Gastroesophageal sphincter (tissue), 3 donors: Measurements from ENCODE around the gene EXOG.

Source experiments
- EP300 ChIP-seq: sonication (generic); formaldehyde crosslinking; IDR thresholded peaks from one replicate; pipeline ENCODE4 v1.6.1; 2017; ENCODE audit warnings: antibody characterized with exemption, mild to moderate bottlenecking
- POLR2A ChIP-seq, 2 donors: fragments of 450-650 bp; IDR thresholded peaks; one replicate each; pipeline ENCODE4 v1.6.1; 2017; ENCODE audit warnings: antibody characterized with exemption in 2 of 2, mild to moderate bottlenecking in 2 of 2, moderate library complexity in 1 of 2
- POLR2AphosphoS5 ChIP-seq: sonication (generic); formaldehyde crosslinking; IDR thresholded peaks from one replicate; pipeline ENCODE4 v1.6.1; 2017; ENCODE audit warnings: antibody characterized with exemption
- TF ChIP-seq, protein P1 (sequence below), 4 experiments: fragments of 200-600 bp in 2 of 4; fragments of 450-650 bp in 2 of 4; sonication (generic) in 1 of 4; IDR thresholded peaks; one replicate each; pipeline ENCODE4 v1.5.1; 2017 to 2019; ENCODE audit warnings: antibody characterized with exemption in 4 of 4, mild to moderate bottlenecking in 2 of 4, moderate library complexity in 2 of 4

DNA sequence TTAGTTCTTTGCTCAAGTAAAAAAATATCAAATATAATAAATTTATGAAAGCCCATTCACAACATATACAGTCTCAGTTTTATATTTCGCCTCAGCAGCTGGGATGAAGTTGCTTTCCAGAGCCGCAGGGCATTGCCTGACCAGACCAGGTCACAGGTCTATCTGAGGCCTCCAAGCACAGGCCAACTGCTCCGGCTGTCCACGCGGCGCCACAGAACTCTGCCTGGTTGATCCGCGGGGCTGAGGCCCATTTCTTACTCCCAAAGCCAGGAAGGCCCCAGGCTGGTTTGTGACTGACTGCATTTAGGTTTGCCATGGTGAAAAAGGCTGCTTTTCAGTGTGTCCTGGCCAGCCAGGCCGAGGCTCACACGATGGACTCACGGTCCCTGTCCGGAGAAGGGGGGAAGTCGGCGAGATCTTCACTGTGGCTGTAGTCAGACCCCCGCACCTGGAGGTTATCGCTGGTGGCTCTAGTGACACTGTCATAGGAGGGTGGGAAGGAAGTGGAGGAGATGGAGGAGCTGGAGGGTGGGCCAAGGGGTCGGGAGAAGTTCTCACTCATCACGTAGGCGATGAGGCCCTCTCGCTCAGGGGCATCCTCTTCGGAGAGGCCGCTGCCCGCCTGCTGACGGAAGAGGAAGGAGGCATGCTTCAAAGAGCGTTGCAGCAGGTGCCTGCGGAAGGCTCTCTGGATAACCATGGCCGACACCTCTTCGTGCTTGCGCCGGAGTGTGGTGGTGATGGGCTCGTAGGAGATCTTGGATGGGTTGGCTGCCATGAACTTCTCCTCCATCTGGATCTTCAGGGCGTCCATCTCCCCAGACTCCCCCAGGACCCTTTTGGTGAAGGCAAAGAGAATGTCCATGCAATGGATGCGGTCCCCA, 54.1 kb downstream of the EXOG start:
- TF ChIP-seq, protein P1, sequence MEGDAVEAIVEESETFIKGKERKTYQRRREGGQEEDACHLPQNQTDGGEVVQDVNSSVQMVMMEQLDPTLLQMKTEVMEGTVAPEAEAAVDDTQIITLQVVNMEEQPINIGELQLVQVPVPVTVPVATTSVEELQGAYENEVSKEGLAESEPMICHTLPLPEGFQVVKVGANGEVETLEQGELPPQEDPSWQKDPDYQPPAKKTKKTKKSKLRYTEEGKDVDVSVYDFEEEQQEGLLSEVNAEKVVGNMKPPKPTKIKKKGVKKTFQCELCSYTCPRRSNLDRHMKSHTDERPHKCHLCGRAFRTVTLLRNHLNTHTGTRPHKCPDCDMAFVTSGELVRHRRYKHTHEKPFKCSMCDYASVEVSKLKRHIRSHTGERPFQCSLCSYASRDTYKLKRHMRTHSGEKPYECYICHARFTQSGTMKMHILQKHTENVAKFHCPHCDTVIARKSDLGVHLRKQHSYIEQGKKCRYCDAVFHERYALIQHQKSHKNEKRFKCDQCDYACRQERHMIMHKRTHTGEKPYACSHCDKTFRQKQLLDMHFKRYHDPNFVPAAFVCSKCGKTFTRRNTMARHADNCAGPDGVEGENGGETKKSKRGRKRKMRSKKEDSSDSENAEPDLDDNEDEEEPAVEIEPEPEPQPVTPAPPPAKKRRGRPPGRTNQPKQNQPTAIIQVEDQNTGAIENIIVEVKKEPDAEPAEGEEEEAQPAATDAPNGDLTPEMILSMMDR (IDR thresholded peaks at IDR 0.05): no peak
- TF ChIP-seq POLR2A (IDR thresholded peaks at IDR 0.05) (no peak), EP300 (no peak), POLR2AphosphoS5 (no peak)
